Renal pelvis (tissue), 4 donors: ENCODE results near the gene CDKN1B. TPM values are rescaled to one million over a fixed set of nuclear protein-coding genes. Genes with fewer than 3 reads are reported as not detected.

Source experiments
- DNase-seq: peaks from one replicate; pipeline ENCODE4 v3.0.0-alpha.2; 2013
- polyA plus RNA-seq, 3 donors: library from polyadenylated mRNA; unstranded; fragments of 120-200 nt; gene quantifications; one replicate each; pipeline ENCODE4 v1.2.1, GENCODE V29; 2013; ENCODE audit not compliant: insufficient read length in 3 of 3

The CDKN1B gene
- polyA plus RNA-seq, 3 donors, result 64.0 to 75.5 (median 64.7) TPM

GRCh38 chr12:12693111-12693671 is 24.0 kb upstream of the CDKN1B start:
- no peak for DNase-seq

- peak; percentile 89 for DNase-seq
Observed at GRCh38 chr12:12696562-12697383, 20.4 kb upstream of the CDKN1B start.

- no peak for DNase-seq
Observed at GRCh38 chr12:12699345-12699744, 17.8 kb upstream of the CDKN1B start.

GRCh38 chr12:12700254-12700653 is 16.9 kb upstream of the CDKN1B start:
- no peak for DNase-seq

GRCh38 chr12:12701457-12701856 is 15.7 kb upstream of the CDKN1B start:
- DNase-seq, result no peak

DNA sequence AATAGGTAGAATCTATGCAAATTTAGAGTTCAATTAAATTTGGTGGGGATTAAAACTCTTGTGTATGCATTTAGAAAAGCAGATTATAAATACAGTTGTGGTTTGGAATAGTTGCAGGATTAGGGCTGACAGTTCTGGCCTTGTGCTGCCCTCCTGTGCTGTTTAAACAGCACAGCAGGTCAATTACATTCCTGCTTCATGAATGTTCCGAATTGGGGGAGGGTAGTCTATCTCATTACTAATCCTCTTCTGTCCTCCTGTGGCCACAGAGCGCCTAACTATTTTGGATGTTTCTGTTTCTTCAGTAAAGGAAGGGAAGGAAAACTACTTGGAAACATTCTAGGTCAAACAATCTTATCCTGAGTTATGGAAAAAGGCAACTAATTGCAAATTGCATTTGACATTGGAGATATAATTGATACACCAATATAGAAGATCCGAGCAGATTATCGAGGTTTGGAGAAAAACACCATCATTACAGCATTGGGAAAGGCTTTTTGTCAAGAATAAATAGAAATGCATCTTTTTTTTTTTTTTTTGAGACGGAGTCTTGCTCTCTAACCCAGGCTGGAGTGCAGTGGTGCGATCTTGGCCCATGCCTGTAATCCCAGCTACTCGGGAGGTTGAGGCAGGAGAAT is 12.5 kb upstream of the CDKN1B start:
- DNase-seq, result peak; percentile 90

DNA sequence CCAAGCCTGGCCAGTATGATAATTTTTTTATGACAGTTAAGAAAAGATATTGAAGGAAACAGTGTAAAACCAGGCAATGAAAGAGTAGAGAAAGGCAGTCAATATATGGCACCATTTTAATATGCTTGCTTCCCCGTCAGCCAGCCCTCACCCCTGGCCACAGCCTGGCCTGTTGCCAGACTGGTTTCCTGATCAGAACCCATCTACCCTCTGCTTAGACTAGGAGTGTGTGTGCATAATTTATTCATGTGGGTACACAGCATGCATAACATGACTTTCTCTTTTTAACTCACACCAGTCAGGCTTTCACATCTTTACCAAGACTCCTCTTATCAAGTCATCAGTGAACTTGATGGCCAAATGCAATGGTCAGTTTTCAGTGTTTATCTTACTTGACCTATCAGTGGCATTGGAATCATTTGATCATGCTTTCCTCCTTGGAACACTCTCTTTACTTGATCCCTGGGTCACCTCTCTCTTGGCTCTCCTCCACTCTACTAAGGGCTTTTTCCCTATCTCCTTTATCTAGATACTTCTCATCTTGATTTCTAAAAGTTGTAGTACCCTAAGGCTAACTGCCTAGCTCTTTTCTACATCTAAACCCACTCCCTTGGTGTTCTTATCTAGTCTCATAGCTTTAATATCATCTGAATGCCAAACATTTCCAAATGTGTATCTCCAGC is 11.2 kb upstream of the CDKN1B start:
- no peak for DNase-seq

GRCh38 chr12:12713932-12714275 is 3.3 kb upstream of the CDKN1B start:
- no peak for DNase-seq

DNA sequence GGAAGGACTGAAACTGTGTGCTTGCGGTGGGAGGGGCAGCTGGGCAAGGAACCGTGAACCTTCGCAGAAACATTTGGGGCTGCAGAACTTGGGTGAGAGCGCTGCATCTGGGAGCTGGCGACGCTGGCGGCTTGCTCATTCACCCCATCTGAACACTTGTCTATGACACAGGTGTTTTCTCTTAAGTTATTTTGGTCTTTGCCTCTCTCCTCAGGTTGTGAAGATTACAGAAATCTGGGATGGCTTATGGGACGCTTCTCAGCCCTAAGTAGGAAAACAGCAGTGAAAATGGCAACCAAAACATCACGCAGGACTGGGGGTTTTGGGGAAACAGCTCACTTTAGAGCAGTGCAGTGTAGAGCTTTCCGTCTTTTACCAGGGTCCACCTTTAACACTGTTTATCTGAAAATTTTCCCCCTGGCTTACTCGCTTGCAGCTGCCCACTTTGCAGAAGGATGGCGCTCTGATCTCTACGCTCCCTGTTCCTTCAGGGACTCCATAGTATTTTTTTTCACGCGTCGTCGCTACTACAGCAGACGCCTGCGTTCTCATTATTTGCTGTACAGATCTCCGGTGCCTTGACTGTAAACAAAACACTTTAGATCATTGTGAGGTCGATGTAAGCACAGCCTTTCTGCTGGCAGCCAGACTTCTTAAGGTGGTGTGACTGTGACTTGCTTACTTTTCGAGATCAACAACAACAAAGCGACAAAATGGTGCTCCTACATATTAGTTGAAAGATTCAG is 2.7 kb upstream of the CDKN1B start:
- DNase-seq, result no peak

DNA sequence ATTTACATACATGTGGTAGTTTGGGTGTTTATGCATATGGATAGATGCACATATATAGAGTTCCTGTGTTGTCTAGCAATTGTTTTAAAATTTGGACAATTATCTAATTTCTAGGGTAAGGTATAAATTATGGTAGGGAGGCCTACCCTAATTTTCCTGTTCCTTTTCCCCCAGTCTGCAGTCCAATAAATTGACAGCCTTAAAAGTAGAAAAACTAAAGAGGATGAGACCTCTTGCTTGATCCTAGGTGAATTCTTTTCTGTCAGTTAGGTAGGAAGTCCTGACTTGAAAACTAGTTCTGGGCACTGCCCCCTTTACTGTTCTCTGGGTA is 2.1 kb upstream of the CDKN1B start:
- no peak for DNase-seq

- no peak for DNase-seq
Observed at GRCh38 chr12:12715459-12716150, 1.6 kb upstream of the CDKN1B start.

GRCh38 chr12:12716151-12716792 is 896 bp upstream of the CDKN1B start:
- no peak for DNase-seq

- DNase-seq, result no peak
Observed at GRCh38 chr12:12717586-12718380, 615 bp downstream of the CDKN1B start.

- no peak for DNase-seq
Observed at GRCh38 chr12:12718381-12718759, 1.2 kb downstream of the CDKN1B start.

DNA sequence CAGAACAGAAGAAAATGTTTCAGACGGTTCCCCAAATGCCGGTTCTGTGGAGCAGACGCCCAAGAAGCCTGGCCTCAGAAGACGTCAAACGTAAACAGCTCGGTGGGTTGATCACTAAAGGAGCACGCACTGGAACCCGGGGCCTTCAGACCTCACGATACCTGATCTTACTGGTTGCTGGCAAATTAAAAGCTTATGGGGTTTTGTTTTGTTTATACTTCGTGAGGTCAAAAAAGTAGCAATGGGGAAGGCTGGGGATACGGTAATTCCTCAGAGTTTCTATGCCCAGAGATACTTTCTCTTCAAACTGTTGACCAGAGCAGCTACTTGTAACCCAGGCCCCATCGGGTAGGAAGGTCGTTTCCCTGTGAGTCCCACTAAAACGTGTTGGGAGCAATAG is 1.7 kb downstream of the CDKN1B start:
- no peak for DNase-seq

DNA sequence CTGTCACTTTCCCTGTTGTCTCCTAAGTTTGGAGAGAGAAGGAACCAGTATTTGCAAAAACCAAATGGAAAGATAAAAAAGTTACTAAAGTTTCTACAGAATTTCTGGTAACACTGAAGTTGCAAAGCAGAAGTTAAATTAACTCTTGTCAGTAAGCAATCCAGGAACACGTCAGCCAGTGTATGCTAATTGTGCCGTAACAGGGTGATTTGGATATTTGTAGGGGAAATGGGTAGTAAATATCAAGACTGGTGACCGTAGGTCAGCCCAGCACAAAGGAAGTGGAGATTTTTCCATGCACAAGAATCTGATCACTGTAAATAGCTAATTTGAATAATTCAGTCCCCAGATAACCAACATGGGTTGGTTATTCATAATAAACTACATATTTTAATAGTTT is 2.3 kb downstream of the CDKN1B start:
- DNase-seq, result no peak

DNA sequence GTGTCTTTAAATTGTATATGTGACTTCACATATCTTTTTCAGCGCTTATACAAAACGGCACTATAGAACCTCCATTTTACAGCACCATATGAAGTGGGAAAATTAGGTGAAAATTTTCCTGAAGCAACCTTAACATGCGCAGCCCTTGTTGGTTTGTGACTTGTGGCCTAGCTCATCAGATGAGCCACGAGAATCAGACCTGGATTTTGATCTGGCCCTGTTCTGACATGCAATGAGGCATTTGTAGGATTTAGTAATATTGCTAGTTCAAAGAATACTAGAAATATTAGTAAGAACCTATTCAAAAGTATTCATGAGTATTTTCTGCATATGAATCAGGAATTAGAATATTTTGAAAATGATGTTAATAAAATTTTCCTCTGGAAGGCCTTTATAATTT is 2.9 kb downstream of the CDKN1B start:
- no peak for DNase-seq

GRCh38 chr12:12720672-12721161 is 3.5 kb downstream of the CDKN1B start:
- no peak for DNase-seq

DNA sequence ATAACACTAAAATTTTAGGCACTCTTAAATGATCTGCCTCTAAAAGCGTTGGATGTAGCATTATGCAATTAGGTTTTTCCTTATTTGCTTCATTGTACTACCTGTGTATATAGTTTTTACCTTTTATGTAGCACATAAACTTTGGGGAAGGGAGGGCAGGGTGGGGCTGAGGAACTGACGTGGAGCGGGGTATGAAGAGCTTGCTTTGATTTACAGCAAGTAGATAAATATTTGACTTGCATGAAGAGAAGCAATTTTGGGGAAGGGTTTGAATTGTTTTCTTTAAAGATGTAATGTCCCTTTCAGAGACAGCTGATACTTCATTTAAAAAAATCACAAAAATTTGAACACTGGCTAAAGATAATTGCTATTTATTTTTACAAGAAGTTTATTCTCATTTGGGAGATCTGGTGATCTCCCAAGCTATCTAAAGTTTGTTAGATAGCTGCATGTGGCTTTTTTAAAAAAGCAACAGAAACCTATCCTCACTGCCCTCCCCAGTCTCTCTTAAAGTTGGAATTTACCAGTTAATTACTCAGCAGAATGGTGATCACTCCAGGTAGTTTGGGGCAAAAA is 4.1 kb downstream of the CDKN1B start:
- no peak for DNase-seq
